GM10266 (cell line): Measurements from ENCODE around the gene NAT16.
"Not testable (repeated sequence)": the region's sequence is repeated elsewhere in the genome, so short reads cannot be mapped to it uniquely, and the experiment has no call there.

Source experiments
- DNase-seq: peaks from one replicate; pipeline ENCODE4 v3.0.0; 2012; ENCODE audit errors: extremely low spot score
- TF ChIP-seq, protein P1 (sequence below): IDR thresholded peaks from 2 replicates; pipeline ENCODE4 v1.5.1; 2012; ENCODE audit warnings: mild to moderate bottlenecking, low read depth; ENCODE audit not compliant: control insufficient read depth, insufficient read depth; ENCODE audit errors: missing control alignments

Gene NAT16

DNA sequence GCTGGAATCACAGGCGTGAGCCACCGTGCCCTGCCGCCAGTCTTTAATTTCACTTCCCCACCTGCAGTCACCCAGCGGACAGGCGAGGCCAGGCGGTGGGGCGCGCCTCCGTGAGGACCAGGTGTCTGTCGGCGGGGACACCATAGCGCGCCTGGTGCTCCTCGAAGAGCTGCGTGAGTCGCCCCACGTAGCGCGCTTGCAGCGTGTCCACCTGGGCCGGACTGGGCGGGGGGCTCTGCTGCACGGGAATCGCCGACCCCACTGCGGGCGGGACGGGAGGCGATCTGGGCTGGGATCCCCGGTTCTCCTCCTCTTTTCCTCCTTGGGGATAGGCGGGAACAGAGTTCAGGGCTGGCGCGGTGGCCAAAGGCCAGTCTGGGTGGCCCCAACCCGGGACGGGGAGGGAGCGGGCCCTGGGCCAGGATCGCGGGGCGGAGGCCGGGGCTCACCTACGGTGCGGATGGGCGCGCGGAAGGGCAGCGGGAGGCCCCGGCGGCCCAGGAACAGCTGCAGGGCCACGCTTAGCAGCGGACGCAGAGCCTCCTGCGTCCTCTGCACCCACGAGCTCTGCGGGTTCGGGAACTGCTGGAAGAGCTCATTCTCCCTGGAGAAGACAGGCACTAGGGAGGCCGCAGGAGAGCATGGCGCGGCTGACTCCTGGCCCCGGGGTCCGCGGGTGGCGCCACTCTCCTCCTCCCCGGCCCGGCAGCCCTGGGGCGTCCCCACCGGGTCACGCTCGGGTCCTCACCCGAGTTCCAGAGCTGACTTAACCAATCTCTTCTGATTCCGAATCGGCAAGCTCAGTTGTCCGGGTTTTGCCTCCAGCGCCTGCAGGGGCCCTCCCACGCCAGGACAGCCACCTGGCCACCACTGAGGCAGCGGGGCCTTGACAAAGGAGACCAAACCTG is 21.9 kb upstream of the NAT16 start:
- DNase-seq, result no peak
- TF ChIP-seq, protein P1, sequence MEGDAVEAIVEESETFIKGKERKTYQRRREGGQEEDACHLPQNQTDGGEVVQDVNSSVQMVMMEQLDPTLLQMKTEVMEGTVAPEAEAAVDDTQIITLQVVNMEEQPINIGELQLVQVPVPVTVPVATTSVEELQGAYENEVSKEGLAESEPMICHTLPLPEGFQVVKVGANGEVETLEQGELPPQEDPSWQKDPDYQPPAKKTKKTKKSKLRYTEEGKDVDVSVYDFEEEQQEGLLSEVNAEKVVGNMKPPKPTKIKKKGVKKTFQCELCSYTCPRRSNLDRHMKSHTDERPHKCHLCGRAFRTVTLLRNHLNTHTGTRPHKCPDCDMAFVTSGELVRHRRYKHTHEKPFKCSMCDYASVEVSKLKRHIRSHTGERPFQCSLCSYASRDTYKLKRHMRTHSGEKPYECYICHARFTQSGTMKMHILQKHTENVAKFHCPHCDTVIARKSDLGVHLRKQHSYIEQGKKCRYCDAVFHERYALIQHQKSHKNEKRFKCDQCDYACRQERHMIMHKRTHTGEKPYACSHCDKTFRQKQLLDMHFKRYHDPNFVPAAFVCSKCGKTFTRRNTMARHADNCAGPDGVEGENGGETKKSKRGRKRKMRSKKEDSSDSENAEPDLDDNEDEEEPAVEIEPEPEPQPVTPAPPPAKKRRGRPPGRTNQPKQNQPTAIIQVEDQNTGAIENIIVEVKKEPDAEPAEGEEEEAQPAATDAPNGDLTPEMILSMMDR, result no peak

DNA sequence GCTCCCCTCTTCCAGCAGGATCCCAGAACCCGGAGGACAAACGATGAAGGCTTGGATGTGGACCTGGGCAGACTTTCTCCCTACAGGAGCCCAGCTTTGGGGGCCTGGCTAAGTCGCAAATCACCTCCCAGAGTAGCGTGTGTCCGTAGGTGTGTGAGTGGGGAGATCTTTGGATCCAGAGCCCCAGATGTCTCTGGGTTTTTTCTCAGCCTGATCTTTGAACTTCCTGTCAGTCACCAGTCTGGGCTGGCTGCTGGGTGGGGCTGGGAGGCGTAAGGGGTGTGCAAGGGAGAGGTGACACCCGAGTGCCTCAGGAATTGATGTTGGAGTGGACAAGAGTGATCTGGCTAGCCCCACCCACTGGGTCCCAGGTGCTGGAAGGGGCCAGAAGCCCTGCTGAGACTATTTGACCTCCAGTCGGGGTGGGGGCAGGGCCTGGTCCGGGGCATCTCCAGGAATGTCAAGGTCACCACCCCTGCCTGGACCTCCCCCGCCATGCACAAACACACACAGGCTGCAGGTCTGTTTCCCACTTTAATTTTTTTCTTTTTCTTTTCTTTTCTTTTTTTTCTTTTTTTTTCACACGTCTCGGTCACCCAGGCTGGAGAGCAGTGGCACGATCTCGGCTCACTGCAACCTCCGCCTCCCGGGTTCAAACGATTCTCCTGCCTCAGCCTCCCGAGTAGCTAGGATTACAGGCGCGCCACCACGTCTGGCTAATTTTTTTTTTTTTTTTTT is 20.9 kb upstream of the NAT16 start, which contains the start of gene MOGAT3:
TSS of gene MOGAT3 (minus strand) at position 175 of the 738 bp plus-strand sequence. CDS start 182 bp downstream, outside the sequence.
- DNase-seq, result no peak
- TF ChIP-seq, protein P1, result no peak

DNA sequence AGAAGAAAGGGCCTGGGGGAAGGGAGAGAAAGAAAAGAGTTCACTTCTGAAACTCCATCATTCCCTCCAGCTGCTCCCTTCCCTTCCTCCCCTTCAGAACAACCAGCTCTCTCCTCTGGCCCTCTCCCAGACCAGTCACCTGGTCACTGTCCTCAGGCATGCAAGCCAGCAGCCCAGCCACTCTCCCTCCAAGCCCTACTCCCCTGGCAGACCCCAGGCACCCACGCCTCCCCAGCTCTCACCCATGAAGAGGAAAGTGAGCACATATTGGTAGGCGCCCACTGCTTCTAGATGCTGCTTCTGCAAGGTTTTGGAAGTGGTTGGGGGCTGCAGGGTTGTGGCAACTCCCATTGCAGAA is 20.4 kb upstream of the NAT16 start:
- DNase-seq, result no peak
- TF ChIP-seq, protein P1, result no peak

DNA sequence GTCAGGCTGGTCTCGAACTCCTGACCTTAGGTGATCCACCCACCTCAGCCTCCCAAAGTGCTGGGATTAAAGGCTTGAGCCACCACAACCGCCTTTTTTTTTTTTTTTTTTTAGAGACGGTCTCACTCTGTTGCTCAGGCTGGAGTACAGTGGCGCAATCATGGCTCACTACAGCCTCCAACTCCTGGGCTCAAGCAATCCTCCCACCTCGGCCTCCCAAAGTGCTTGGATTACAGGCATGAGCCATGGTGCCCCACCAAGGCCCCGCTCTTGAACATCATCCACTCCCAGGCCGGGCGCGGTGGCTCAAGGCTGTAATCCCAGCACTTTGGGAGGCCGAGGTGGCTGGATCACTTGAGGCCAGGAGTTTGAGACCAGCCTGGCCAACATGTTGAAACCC is 19.4 kb upstream of the NAT16 start:
- DNase-seq, result not testable (repeated sequence)

DNA sequence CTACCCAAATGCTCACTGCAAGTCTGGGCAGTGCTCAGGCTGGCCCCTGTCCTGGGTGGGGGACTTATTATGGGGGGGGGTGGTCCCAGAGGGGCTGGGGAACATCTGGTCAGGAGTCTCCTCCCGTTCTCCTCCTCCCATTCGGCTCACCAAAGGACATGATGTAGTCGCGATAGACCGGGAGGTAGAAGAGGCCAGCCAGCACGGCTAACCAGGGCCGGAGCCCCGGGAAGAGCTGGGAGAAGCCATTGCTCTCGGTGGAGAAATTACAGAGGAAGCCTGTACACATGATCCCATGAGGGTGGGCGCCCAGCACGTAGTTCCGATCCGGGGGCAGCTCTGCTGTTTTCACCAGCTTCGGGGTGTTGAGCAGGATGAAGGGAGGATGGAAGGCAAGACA is 18.4 kb upstream of the NAT16 start:
- DNase-seq, result no peak
- TF ChIP-seq, protein P1, result no peak

DNA sequence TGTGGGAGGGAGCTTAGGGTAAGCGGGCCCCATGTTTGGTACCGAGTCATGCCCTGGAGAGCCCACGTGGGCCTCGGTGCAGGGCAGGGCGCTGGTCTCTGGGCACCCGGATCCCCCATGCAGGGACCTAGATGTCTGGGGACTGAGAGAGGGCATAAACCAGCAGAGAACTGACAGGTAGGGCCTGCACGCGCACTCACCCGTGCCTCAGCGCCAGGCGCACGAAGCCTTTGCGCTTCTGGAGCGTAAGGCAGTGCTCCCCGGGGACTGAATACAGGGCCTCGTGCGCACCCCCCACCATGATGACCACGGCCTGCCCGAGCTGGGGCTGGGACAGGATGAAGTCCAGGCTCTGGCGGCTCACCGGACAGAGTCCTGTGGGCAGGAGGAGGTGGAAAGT is 17.9 kb upstream of the NAT16 start:
- TF ChIP-seq, protein P1, result no peak
- no peak for DNase-seq

DNA sequence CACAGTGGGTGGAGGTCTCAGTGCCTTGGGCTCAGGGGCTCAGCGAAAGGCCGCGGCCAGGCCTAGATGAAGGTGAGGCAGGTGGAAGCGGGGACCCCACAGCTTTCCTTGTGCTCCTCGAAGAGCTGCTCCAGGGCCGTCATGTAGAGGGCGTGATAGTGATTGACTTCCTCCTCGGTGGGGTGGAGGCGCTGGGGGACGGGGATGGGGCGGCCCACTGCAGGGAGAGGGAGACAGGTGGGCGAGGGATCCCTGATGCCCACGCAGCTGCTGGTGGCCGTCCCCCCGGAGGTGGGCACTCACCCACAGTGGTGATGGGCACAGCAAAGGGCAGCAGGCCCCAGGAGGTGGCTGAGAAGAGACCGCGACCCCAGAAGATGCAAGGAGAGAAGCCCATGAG is 15.8 kb upstream of the NAT16 start:
- TF ChIP-seq, protein P1, result no peak
- DNase-seq, result no peak
